HG03045 (cell line): ENCODE measurements around the gene DEAF1.
"Not testable (repeated sequence)": the region's sequence is repeated elsewhere in the genome, so short reads cannot be mapped to it uniquely, and the experiment has no call there.

Source experiments
- ATAC-seq: cut with Tn5 transposase; IDR thresholded peaks from one replicate; pipeline ENCODE4 v1.9.1; 2021; ENCODE audit warnings: mild to moderate bottlenecking, moderate library complexity; ENCODE audit not compliant: unreplicated experiment

DEAF1 gene

GRCh38 chr11:647672-648158, 47.3 kb downstream of the DEAF1 start:
- ATAC-seq: not testable (repeated sequence)

GRCh38 chr11:646214-646613, 48.8 kb downstream of the DEAF1 start:
- ATAC-seq: no peak

- no peak for ATAC-seq
These were observed 49.5 kb downstream of the DEAF1 start for GRCh38 chr11:645536-645935.

- ATAC-seq: no peak
These were observed 50.9 kb downstream of the DEAF1 start for GRCh38 chr11:643849-644738.

- ATAC-seq: no peak
These were observed 51.7 kb downstream of the DEAF1 start for GRCh38 chr11:643366-643765.

GRCh38 chr11:641806-642370, 53.1 kb downstream of the DEAF1 start:
- no peak for ATAC-seq

GRCh38 chr11:640021-640706, 54.9 kb downstream of the DEAF1 start:
- ATAC-seq: no peak

- ATAC-seq: no peak
These were observed 55.6 kb downstream of the DEAF1 start for GRCh38 chr11:639332-639955.

GRCh38 chr11:638631-639331, 56.2 kb downstream of the DEAF1 start:
- ATAC-seq: no peak

GRCh38 chr11:637593-638521, 57.2 kb downstream of the DEAF1 start:
- ATAC-seq: no peak

GRCh38 chr11:637333-637592, 57.8 kb downstream of the DEAF1 start:
- ATAC-seq: no peak

GRCh38 chr11:636511-637332, 58.3 kb downstream of the DEAF1 start, which contains the start of gene DRD4:
DRD4 (plus strand) TSS chr11:637269; CDS start chr11:637305, 36 bp downstream.
- no peak for ATAC-seq

- no peak for ATAC-seq
These were observed 59.0 kb downstream of the DEAF1 start for GRCh38 chr11:635945-636510.

GRCh38 chr11:630871-631270, 64.2 kb downstream of the DEAF1 start:
- no peak for ATAC-seq

- no peak for ATAC-seq
These were observed 65.8 kb downstream of the DEAF1 start for GRCh38 chr11:629237-629583.

GRCh38 chr11:628056-628455, 67.0 kb downstream of the DEAF1 start:
- ATAC-seq: no peak

GRCh38 chr11:627308-627576, 67.8 kb downstream of the DEAF1 start:
- no peak for ATAC-seq

GRCh38 chr11:626475-627307, 68.3 kb downstream of the DEAF1 start, which contains the start of gene SCT:
SCT (minus strand) TSS chr11:627181; CDS start chr11:627143, 38 bp downstream.
- no peak for ATAC-seq
